T-helper 2 cell treated with Interferon-gamma antibody and Interleukin-4, amounts not matched to agents 5 μg/mL and 100 μg/mL, for 36 hours (primary cell): ENCODE data around the gene SLC22A17.
"Not testable (repeated sequence)": the region's sequence is repeated elsewhere in the genome, so short reads cannot be mapped to it uniquely, and the experiment has no call there.

Experiments used
- DNase-seq: peaks from one replicate; pipeline ENCODE4 v3.0.0; 2021; ENCODE audit warnings: low spot score
- H3K27ac Mint-ChIP-seq: one replicate; pipeline ENCODE4 v1.8.0; 2021; ENCODE audit warnings: mild to moderate bottlenecking, mixed read lengths
- H3K27me3 Mint-ChIP-seq: one replicate; pipeline ENCODE4 v1.8.0; 2021; ENCODE audit warnings: low read depth, mixed read lengths
- H3K36me3 Mint-ChIP-seq: one replicate; pipeline ENCODE4 v1.8.0; 2021; ENCODE audit warnings: low read depth, mixed read lengths
- H3K4me1 Mint-ChIP-seq: one replicate; pipeline ENCODE4 v1.8.0; 2021; ENCODE audit warnings: low read depth, mixed read lengths
- H3K4me3 Mint-ChIP-seq: one replicate; pipeline ENCODE4 v1.8.0; 2022; ENCODE audit warnings: mild to moderate bottlenecking, moderate library complexity, mixed read lengths
- H3K9me3 Mint-ChIP-seq: one replicate; pipeline ENCODE4 v1.8.0; 2021; ENCODE audit warnings: mixed read lengths

SLC22A17 gene

DNA sequence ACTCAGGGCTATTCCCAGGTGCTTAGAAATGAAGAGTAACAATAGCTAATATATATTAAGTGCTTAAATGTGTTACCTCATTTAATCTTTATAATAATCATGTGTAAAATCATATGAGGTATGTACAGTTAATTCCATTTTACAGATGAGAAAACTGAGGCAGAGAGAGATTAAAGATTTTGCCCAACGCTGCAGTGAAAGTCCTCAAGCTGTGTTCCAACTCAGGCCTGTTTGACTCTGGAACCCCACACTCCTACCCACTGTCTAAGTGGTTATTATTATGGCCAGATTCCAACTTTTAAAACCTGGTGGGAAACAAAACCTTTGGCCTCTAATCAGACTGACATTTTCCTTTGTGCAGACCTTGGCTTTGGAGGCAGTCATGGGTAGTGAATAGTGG is 34.3 kb upstream of the SLC22A17 start:
- no peaks in the 10 kb centered on the region for H3K36me3 Mint-ChIP-seq
- H3K4me3 Mint-ChIP-seq, result no peak overlapping the region
- no peaks in the 10 kb centered on the region for H3K4me1 Mint-ChIP-seq
- H3K9me3 Mint-ChIP-seq, result no peaks in the 10 kb centered on the region
- no peaks in the 10 kb centered on the region for H3K27me3 Mint-ChIP-seq
- H3K27ac Mint-ChIP-seq, result no peak overlapping the region
- DNase-seq, result no peak

DNA sequence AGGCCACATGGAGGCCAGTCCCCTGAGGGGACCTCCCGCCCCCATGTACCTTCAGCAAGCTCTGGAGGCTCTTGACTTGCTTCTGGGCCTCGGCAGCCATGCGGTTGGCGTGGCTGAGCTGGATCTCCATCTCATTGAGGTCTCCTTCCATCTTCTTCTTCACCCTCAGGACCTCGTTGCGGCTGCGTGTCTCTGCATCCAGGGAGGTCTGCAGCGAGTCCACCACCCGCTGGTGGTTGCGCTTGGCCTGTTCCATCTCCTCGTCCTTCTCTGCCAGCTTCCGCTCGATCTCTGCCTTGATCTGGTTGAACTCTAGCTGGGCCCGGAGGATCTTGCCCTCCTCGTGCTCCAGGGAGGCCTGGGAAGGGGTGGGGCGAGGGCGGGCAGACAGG is 33.6 kb upstream of the SLC22A17 start:
- H3K9me3 Mint-ChIP-seq, H3K27ac Mint-ChIP-seq, DNase-seq, H3K36me3 Mint-ChIP-seq, H3K4me1 Mint-ChIP-seq, H3K4me3 Mint-ChIP-seq, H3K27me3 Mint-ChIP-seq: not testable (repeated sequence)

DNA sequence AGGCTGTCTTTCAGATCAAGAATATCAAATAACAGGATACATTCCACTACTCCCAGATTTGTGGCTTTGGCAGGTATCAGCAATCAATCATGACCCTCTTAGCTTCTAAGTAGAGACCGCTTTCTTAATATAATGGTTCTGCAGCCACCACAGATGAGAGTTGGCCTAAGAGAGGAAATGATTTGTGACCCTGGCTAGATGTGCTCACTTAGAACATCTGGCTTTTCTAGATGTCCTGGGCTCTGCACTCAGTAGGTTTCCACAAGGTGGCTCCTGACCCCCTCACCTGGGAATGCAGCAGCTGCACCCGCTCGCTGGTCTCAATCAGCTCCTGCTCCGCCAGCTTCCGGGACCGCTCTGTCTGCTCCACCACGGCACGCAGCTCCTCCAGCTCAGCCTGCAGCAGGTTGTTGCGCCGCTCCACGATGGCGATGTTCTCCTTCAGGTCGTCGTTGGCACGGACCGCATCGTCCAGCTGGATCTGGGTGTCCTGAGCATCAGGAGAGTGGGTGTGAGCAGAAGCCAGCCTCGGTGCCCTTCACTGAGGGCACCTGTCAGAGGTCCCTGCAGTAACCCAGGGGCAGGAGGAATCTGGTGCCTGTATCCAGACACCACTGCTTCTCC is 33.1 kb upstream of the SLC22A17 start:
- Mint-ChIP-seq H3K4me1 (no peaks in the 10 kb centered on the region), H3K4me3 (no peak overlapping the region), H3K27ac (no peak overlapping the region), H3K27me3 (peaks cover 4% of the 10 kb centered on the region), H3K9me3 (no peaks in the 10 kb centered on the region), H3K36me3 (no peaks in the 10 kb centered on the region)
- DNase-seq, result no peak

DNA sequence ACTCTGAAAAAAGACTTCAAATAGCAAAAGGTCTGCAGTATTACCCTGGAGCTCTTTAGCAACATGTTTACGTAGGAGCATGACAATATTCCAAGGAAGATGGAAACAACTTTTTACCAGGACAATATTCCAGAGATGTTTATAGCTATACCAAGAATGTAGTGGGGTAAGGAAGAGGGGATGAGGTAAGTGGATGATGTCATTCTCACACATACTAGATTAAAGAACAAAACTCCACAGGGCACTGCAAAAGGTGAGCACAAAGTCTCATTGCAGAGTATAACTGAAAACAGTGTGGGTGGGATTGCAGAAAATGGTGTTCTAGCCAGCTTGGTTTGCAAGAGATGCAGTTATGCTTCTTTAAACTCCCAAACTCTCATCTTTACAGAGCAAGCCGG is 32.6 kb upstream of the SLC22A17 start:
- no peaks in the 10 kb centered on the region for H3K4me1 Mint-ChIP-seq
- no peaks in the 10 kb centered on the region for H3K36me3 Mint-ChIP-seq
- peaks cover 4% of the 10 kb centered on the region for H3K27me3 Mint-ChIP-seq
- no peak overlapping the region for H3K4me3 Mint-ChIP-seq
- no peak for DNase-seq
- no peaks in the 10 kb centered on the region for H3K9me3 Mint-ChIP-seq
- no peak overlapping the region for H3K27ac Mint-ChIP-seq

DNA sequence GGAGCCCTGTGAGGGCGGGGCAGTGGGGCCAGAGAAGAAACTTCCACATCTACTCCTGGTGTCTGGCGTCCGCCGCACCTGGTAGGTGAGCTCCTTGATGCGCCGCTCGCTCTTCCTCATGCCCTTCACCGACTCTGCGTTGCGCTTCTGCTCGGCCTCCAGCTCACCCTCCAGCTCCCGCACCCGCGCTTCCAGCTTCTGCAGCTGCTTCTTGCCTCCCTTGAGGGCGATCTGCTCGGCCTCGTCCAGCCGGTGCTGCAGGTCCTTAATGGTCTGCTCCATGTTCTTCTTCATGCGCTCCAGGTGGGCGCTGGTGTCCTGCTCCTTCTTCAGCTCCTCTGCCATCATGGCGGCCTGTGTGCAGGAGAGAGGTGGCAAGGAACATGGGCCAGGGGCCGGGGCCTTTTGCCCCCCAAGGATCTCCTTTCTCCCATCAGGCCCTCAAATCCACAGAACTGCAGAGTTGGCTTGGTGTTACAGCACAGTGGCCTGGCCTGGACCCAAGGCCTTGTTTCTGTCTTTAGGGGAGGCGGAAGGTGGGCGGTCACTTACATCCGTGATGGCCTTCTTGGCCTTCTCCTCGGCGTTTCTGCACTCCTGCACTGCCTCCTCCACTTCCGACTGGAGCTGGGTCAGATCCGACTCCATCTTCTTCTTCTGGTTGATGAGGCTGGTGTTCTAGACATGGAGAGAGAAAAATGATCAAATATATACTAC is 31.8 kb upstream of the SLC22A17 start:
- no peaks in the 10 kb centered on the region for H3K9me3 Mint-ChIP-seq
- H3K27ac Mint-ChIP-seq, result no peak overlapping the region
- DNase-seq, result no peak
- no peak overlapping the region for H3K4me3 Mint-ChIP-seq
- H3K36me3 Mint-ChIP-seq, result no peaks in the 10 kb centered on the region
- no peaks in the 10 kb centered on the region for H3K4me1 Mint-ChIP-seq
- H3K27me3 Mint-ChIP-seq, result peaks cover 4% of the 10 kb centered on the region

DNA sequence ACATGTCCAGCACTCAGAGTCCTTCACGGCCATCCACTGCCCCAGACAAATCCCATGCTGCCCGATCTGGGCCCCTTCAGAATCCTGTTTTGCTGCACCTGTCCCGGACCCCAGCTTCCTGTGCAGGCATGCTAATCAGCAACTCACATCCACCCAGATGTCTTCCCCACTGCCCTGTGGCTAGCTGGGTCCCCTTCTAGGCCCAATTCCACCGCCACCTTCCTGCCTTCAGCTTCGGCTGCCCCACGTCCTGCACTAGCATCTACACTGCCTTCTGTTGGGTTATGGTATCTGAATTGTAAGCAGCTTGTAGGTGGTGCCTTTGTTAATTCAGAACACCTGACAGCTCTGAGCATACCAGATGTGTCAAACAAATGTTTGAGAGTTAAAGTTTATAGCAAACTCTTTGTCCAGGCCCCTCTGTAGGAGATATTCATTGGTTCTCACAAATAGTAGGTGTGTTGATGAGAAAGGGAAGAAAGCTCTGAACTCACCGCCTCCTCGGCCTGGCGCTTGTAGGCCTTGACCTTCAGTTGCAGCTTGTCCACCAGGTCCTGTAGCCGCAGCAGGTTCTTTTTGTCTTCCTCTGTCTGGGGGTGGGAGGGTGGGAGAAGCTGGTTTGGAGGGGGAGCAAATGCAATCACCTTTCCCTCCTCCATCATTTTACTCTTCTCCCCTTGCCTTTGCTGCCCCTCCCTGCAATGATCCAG is 30.2 kb upstream of the SLC22A17 start:
- Mint-ChIP-seq H3K4me3 (no peak overlapping the region), H3K27ac (no peak overlapping the region), H3K9me3 (no peaks in the 10 kb centered on the region), H3K4me1 (no peaks in the 10 kb centered on the region), H3K36me3 (no peaks in the 10 kb centered on the region), H3K27me3 (peaks cover 4% of the 10 kb centered on the region)
- DNase-seq, result no peak

DNA sequence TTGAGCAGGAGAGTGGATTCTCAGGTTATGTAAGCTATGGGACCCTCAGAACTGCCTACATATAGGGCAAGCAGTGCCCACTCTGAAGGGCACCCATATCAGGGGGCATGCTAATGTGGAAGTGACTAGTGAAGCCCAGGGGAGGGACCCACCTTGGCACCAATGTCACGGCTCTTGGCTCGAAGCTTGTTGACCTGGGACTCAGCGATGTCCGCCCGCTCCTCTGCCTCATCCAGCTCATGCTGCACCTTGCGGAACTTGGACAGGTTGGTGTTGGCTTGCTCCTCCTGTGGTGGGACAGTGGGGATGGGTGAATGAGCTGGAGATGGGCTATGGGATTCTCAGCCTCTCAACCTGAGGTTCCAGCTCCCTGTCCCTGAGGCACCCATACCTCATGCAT is 29.6 kb upstream of the SLC22A17 start:
- H3K27me3 Mint-ChIP-seq, result peaks cover 4% of the 10 kb centered on the region
- no peaks in the 10 kb centered on the region for H3K36me3 Mint-ChIP-seq
- no peaks in the 10 kb centered on the region for H3K4me1 Mint-ChIP-seq
- H3K4me3 Mint-ChIP-seq, result no peak overlapping the region
- DNase-seq, result no peak
- no peak overlapping the region for H3K27ac Mint-ChIP-seq
- no peaks in the 10 kb centered on the region for H3K9me3 Mint-ChIP-seq

DNA sequence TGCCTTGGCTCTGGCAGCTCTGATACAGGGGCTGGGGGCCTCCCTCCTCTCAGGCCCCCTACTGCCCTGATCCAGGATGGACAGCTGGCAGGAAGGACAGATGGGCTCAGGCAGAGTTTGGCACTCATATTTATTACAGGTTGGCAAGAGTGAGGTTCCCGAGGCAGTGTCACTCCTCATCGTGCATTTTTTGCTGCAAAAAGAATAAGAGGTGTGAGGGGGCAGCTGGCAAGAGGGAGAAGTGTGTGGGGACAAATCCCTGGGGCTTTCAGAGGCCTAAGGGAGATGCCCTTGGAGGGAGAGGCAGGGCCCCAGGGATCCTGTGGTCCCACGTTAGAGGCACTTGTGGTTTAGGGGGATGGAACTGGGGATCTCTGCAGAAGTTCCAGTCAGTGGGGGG is 29.2 kb upstream of the SLC22A17 start:
- H3K4me3 Mint-ChIP-seq, result no peak overlapping the region
- no peak overlapping the region for H3K27ac Mint-ChIP-seq
- H3K27me3 Mint-ChIP-seq, result peaks cover 4% of the 10 kb centered on the region
- no peak for DNase-seq
- H3K9me3 Mint-ChIP-seq, result no peaks in the 10 kb centered on the region
- H3K4me1 Mint-ChIP-seq, result no peaks in the 10 kb centered on the region
- H3K36me3 Mint-ChIP-seq, result no peaks in the 10 kb centered on the region

DNA sequence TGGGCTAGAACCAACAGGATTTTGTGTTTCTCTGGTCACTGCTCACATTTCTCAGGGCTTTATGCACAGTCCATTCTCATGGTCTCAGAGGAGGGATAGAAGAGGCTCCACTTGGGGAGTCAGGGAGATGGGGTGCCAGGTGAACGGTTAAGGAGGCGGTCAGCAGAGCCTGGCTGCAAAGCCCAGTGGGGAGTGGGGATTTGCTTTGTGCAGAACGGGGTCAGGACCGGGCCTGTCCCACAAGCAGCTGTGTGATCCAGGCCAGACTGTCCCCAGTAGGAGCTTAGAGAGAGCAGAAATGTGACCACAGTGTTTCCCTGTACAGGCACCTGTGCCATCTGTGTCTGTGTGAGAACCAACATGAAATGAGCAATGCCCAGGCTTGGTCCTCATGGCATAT is 28.3 kb upstream of the SLC22A17 start:
- Mint-ChIP-seq H3K27me3 (peaks cover 4% of the 10 kb centered on the region), H3K4me3 (no peak overlapping the region), H3K27ac (no peak overlapping the region), H3K9me3 (no peaks in the 10 kb centered on the region), H3K36me3 (no peaks in the 10 kb centered on the region), H3K4me1 (no peaks in the 10 kb centered on the region)
- no peak for DNase-seq

DNA sequence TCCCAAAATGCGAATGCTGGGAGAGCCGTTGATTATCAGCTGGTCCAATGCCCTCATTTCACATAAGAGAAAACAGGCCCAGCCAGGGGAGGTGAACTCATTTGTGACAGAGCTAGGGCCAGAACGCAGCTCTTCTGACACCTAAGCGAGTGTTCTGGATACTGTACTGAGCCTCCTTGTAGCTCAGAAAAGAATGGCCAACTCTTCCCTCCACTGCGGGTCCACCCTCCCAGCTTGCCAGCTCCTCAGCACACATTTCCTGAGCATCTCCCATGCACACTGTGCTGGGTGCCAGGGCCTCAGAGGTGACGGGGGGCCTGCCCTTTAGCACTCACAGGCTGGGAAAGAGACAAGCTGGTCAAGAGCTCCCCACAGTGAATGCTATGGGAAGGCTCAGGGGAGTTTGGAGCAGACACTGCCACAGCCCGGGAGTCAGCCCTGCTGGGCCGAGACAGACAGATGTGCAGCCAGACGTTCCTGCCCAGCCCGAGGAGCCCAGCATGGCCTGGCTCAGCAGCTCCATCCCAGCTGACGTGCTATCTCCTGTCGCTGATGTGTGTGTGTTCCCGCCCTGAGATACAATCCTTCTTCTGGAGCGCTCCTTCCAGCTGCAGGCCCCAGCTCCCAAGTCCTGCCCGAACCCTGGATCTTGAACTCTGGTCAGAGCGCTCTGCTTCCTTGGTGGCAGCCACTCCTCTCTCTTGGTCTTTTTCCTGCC is 27.7 kb upstream of the SLC22A17 start:
- no peaks in the 10 kb centered on the region for H3K36me3 Mint-ChIP-seq
- DNase-seq, result no peak
- H3K4me3 Mint-ChIP-seq, result no peak overlapping the region
- H3K4me1 Mint-ChIP-seq, result no peaks in the 10 kb centered on the region
- no peaks in the 10 kb centered on the region for H3K9me3 Mint-ChIP-seq
- no peak overlapping the region for H3K27ac Mint-ChIP-seq
- H3K27me3 Mint-ChIP-seq, result peaks cover 4% of the 10 kb centered on the region

DNA sequence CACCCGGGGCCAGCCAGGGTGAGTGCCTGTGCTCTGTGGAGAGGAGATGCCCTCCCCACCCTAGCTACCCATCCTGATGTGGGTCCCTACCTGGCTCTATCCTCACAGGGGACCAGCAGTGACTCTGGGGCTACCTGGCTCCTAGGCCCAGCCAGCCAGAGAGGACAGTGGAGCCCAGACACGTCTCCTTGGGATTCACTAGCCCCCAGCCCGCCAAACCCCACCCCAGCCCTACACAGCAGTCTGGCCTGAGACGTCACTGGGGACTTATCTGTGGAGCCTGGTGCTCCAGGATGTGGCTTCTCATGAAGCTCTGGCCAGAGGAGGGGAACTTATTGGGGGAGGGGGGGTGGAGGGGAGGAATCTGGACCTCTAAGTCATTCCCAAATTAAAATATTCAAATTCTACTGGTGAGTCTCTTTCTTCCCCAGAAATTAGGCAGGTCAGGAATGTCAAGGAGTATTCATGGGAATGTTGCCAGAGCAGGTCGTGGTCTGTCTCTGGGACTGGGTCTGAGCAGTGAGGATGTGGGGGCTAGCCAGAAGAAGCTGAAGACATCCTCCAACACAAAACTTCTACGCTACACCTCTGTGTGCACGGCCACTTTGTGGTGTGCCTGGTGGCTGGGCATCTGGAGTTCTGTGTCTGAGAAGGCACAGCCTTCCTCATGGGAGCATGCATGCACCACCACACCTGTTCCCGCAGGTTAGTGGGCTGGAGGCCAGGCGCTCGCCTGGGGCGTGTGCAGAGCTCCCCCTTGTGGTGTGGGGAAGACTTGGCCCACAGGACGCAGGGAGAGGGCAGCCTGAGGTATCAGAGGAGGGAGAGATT is 26.9 kb upstream of the SLC22A17 start:
- Mint-ChIP-seq H3K36me3 (no peaks in the 10 kb centered on the region), H3K4me1 (no peaks in the 10 kb centered on the region)
- DNase-seq, result peak; percentile 35

DNA sequence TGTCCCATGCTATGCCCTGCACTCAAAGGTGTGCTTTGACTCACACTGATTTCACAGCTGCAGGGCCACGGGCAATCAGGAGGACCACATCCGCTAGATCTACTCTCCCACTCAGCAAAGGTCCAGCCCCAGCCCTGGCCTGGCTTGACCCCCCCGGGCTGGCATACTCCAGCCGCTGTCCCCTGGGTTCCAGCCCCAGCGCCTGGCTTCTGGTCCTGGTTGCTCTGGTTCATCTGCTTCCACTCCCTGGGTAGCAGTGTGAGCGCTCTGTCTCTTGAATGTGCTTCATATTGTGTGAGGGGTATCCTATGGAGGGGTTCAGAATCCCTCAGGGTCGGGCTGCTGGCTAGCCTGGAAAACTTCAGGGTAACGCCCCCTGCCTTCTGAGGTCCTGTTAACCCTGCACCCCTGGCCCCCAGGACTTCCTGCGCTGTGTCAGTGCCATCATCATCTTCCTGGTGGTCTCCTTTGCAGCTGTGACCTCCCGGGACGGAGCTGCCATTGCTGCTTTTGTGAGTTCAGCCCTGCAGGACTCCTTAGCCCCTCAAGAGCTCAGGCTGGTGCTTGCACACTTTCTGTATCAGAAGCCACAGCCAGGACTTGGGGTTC is 26.0 kb upstream of the SLC22A17 start:
- H3K36me3 Mint-ChIP-seq, result no peaks in the 10 kb centered on the region
- no peak overlapping the region for H3K27ac Mint-ChIP-seq
- H3K4me3 Mint-ChIP-seq, result no peak overlapping the region
- peaks cover 6% of the 10 kb centered on the region for H3K27me3 Mint-ChIP-seq
- no peaks in the 10 kb centered on the region for H3K9me3 Mint-ChIP-seq
- DNase-seq, result no peak
- no peaks in the 10 kb centered on the region for H3K4me1 Mint-ChIP-seq

More for the DNA sequence above, 26.9 kb upstream of the SLC22A17 start:
- H3K27ac Mint-ChIP-seq, result no peak overlapping the region
- no peak overlapping the region for H3K4me3 Mint-ChIP-seq
- H3K27me3 Mint-ChIP-seq, result peaks cover 4% of the 10 kb centered on the region
- H3K9me3 Mint-ChIP-seq, result no peaks in the 10 kb centered on the region
